ENCODE measurements around the gene GCK.

Gene GCK

DNA sequence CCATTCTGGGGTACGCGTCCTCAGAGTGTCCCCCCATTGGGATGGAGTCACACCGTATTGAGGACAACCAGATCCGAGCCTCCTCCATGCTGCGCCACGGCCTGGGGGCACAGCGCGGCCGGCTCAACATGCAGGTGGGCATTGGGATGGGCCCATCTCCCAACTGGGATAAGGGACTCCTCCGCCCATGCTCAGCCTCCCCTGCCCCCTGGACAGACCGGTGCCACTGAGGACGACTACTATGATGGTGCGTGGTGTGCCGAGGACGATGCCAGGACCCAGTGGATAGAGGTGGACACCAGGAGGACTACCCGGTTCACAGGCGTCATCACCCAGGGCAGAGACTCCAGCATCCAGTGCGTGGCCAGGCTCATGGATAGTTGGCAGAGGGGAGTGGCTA lies 79.2 kb downstream of the GCK start:
- H3K27me3 ChIP-seq (replicated peaks): no peaks in the 10 kb centered on the region
- no peak for TF ChIP-seq CTCF (IDR thresholded peaks at IDR 0.05; ENCODE audit: low read depth, low read length, missing control alignments)
- peaks cover 32% of the 10 kb centered on the region for H3K36me3 ChIP-seq (replicated peaks)
- in situ Hi-C loops (cut with HindIII; ENCODE audit: low pct_ligation_motif_present, low sequenced_read_pairs): no loop called here
- no peak overlapping the region for H3K27ac ChIP-seq
- no peak for DNase-seq
- H3K4me3 ChIP-seq (ENCODE audit: low read depth, low read length): no peak overlapping the region

DNA sequence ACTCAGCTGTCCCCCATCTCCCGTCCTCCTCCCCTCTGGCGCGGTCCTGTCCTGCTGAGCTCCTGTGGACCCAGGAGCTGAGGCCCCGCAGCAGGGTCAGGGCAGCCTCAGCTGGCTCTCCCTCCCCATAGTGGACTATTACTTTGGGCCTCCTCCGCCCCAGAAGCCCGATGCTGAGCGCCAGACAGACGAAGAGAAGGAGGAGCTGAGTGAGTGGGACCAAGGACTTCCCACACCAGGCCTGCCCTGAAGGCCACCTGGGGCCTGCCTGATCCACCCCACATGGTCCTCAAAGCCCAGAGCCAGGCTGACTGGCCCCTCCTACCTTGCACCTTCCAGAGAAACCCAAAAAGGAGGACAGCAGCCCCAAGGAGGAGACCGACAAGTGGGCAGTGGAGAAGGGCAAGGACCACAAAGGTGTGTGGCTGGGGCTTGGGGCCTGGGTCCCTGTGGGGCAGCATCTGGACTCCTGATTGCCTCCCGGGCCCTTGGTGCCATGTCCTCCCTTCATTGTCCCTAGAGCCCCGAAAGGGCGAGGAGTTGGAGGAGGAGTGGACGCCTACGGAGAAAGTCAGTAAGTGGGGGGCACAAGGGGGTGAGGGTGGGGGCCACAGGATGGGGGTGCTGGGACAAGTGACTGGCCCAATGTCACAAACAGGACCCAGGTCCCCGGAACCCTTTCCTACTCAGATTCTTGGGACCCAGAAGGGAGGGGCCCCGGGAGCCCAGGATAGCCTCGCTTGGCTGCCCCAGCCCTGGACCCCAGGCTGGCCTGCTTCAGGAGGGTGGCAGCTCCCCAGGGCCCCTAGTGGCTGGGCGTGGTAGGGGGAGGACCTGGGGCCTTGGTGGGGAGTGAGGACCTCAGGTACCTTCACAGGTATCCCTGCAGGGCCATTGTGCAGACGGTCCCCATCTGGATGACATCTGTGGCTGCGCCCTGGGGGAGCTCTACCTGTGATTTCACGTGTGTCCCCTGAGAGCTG lies 80.2 kb downstream of the GCK start:
- Histone ChIP-seq H3K27me3 (replicated peaks) (no peaks in the 10 kb centered on the region), H3K27ac (no peak overlapping the region), H3K4me3 (ENCODE audit: low read depth, low read length) (no peak overlapping the region), H3K36me3 (replicated peaks) (peaks cover 25% of the 10 kb centered on the region)
- no peak for DNase-seq
- no peak for TF ChIP-seq CTCF (IDR thresholded peaks at IDR 0.05; ENCODE audit: low read depth, low read length, missing control alignments)
- in situ Hi-C loops (cut with HindIII; ENCODE audit: low pct_ligation_motif_present, low sequenced_read_pairs): no loop called here

DNA sequence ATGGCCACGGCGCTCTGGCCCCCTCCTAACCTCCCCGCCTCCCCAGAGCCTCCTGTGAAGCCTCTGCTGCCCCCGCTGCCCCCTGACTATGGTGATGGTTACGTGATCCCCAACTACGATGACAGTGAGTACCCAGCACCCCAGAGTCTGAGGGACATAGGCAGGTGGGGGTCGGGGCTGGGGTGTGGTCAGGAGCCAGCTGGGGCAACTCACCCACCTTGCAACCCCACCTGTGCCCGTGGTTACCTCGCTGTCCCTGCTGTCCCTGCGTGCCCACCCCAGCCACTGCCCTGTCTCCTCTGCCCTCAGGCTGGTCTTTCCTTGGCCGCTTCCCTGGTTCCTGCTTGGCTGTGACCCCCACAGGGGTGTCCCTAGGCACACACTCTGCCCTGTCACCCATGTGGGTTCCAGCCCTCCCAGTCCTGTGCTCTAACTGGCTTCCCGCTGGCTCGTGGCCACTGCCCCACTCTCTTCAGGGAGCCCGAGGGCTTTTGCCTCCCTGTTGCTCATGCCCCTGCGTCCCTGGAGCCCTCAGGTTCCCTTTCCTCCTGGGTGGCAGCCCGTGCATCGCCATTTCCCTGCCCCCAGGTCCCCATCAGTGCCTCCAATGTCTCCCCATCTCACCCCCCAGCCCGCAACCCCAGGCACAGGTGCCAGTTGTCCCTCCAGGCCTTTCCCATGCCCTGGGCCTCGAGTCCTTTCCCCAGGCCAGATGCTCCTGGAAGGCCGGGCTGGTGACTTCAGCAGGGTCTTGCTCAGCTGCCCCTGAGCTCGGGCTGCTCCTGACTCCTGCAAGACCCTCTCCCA lies 81.1 kb downstream of the GCK start:
- Histone ChIP-seq H3K36me3 (replicated peaks) (peaks cover 19% of the 10 kb centered on the region), H3K27ac (no peak overlapping the region), H3K27me3 (replicated peaks) (no peaks in the 10 kb centered on the region), H3K4me3 (ENCODE audit: low read depth, low read length) (no peak overlapping the region)
- in situ Hi-C loops (cut with HindIII; ENCODE audit: low pct_ligation_motif_present, low sequenced_read_pairs): no loop called here
- DNase-seq: no peak
- no peak for TF ChIP-seq CTCF (IDR thresholded peaks at IDR 0.05; ENCODE audit: low read depth, low read length, missing control alignments)

- Histone ChIP-seq H3K27ac (no peak overlapping the region), H3K36me3 (replicated peaks) (peaks cover 19% of the 10 kb centered on the region), H3K4me3 (ENCODE audit: low read depth, low read length) (no peak overlapping the region), H3K27me3 (replicated peaks) (no peaks in the 10 kb centered on the region)
- DNase-seq: no peak
- in situ Hi-C loops (cut with HindIII; ENCODE audit: low pct_ligation_motif_present, low sequenced_read_pairs): no loop called here
- no peak for TF ChIP-seq CTCF (IDR thresholded peaks at IDR 0.05; ENCODE audit: low read depth, low read length, missing control alignments)
These were observed 81.9 kb downstream of the GCK start for GRCh38 chr7:44107116-44107960.

- TF ChIP-seq CTCF (IDR thresholded peaks at IDR 0.05; ENCODE audit: low read depth, low read length, missing control alignments): no peak
- DNase-seq: no peak
- peaks cover 14% of the 10 kb centered on the region for H3K36me3 ChIP-seq (replicated peaks)
- no peaks in the 10 kb centered on the region for H3K27me3 ChIP-seq (replicated peaks)
- H3K4me3 ChIP-seq (ENCODE audit: low read depth, low read length): peak overlapping the region; percentile 75
- in situ Hi-C loops (cut with HindIII; ENCODE audit: low pct_ligation_motif_present, low sequenced_read_pairs): no loop called here
- H3K27ac ChIP-seq: no peak overlapping the region
These were observed 82.8 kb downstream of the GCK start for GRCh38 chr7:44106311-44107065.

Measured in brain microvascular endothelial cell (primary cell).